Pericardium fibroblast (primary cell): ENCODE results near the gene DHPS. TPM values are rescaled to one million over a fixed set of nuclear protein-coding genes. Genes with fewer than 3 reads are reported as not detected.

Experiments
- total RNA-seq: library from RNA; depleted of rRNA; stranded (reverse); fragments of >200 nt; gene quantifications from 2 replicates; pipeline ENCODE4 v1.2.3, GENCODE V29; 2015

The DHPS gene
- total RNA-seq = 48.9 and 66.1 TPM in 2 replicates

GRCh38 chr19:12681074-12681987 lies at the start of gene DHPS:
Gene DHPS (minus strand): TSS chr19:12681880. CDS start chr19:12681766, 114 bp downstream.

GRCh38 chr19:12723641-12724426 lies 42.2 kb upstream of the DHPS start, which contains the start of gene TNPO2:
Gene TNPO2 (minus strand): TSS chr19:12723932. CDS start chr19:12720977, 2,955 bp downstream.

DNA sequence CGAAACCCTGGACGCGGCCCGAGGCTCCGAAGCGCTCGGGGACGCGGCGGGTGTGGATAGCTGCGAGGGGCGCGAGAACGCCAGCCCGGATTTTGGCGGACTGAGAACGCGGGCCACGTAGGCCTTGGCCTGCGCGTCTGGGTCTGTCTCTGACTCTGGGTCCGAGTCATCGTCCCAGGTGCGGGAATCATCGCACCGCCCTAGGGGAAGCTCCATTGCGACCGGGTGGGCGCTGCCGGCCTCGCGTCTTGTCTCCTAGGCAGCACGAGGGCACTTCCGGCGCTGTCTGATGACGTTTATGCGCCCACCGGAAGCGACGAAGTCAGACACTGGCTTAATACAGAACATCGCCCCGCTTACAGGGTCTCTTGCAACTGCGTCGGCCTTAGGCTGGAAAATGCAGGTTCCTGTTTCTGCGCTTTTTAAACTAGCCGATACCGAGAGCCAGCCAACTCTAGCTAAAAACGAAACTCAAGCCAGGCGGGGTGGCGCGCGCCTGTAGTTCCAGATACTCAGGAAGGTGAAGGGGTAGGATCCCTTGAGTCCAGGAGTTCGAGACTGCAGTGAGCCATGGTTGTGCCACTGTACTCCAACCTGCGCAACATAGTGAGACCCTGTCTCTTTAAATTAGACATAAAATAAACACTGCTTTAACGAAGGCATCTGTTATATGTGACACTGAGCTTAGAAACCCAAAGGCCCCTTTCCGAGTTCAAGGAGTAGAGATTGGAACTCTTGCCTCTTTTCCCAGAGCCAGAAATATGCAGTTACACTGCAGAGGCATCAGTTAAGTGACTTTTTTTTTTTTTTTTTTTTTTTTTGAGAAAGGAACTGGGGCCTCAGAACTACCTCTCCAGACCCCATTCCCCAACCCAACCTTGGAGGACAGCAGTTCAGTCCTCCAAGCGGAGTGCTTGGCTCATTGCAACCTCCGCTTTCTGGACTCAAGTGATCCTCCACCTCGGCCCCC lies 15.0 kb upstream of the DHPS start, which contains the start of gene FBXW9:
TSS of gene FBXW9 (minus strand) at position 266 of the 970 bp plus-strand sequence. CDS start at position 216, 50 bp downstream.

GRCh38 chr19:12687496-12688196 lies 6.0 kb upstream of the DHPS start, which contains the start of gene GNG14:
Gene GNG14 (plus strand): TSS chr19:12687998. CDS start chr19:12688049, 51 bp downstream.

GRCh38 chr19:12666265-12667048 lies 15.2 kb downstream of the DHPS start, which contains the start of the genes MAN2B1 and WDR83:
Gene MAN2B1 (minus strand): TSS chr19:12666742. CDS start chr19:12666701, 41 bp downstream.
Gene WDR83 (plus strand): TSS chr19:12666807. CDS start chr19:12669791, 2,984 bp downstream.

Other genes with a start within 250 kb of the DHPS start
- 0.70 and 1.4 TPM in 2 replicates for gene ZNF443, start 240.9 kb downstream of the DHPS start, total RNA-seq
- 0.68 and 2.8 TPM in 2 replicates for gene ZNF709, start 197.1 kb downstream of the DHPS start, total RNA-seq
- 3.4 and 5.3 TPM in 2 replicates for gene ZNF564, start 130.4 kb downstream of the DHPS start, total RNA-seq
- gene ZNF490, start 71.1 kb downstream of the DHPS start, total RNA-seq = 3.6 and 5.7 TPM in 2 replicates
- 6.7 and 7.7 TPM in 2 replicates for gene ZNF791, start 71.0 kb downstream of the DHPS start, total RNA-seq
- 84.3 and 93.9 TPM in 2 replicates for gene MAN2B1, start 15.1 kb downstream of the DHPS start, total RNA-seq
- gene WDR83, start 15.1 kb downstream of the DHPS start, total RNA-seq = 5.2 and 9.6 TPM in 2 replicates
- gene GNG14, start 6.1 kb upstream of the DHPS start, total RNA-seq = not detected in 2 replicates
- 6.8 and 10.0 TPM in 2 replicates for gene FBXW9, start 14.8 kb upstream of the DHPS start, total RNA-seq
- 19.6 and 32.4 TPM in 2 replicates for gene TNPO2, start 42.1 kb upstream of the DHPS start, total RNA-seq
- 401 and 414 TPM in 2 replicates for gene TRIR, start 52.8 kb upstream of the DHPS start, total RNA-seq
- gene GET3, start 55.6 kb upstream of the DHPS start, total RNA-seq = 56.9 and 70.8 TPM in 2 replicates
- gene BEST2, start 69.9 kb upstream of the DHPS start, total RNA-seq = under 0.01 TPM in 1 of 2 replicates, not detected in the other
- gene HOOK2, start 93.7 kb upstream of the DHPS start, total RNA-seq = 11.7 and 16.1 TPM in 2 replicates
- gene JUNB, start 109.6 kb upstream of the DHPS start, total RNA-seq = 334 and 352 TPM in 2 replicates
- 184 and 198 TPM in 2 replicates for gene PRDX2, start 119.9 kb upstream of the DHPS start, total RNA-seq
- gene THSD8, start 120.2 kb upstream of the DHPS start, total RNA-seq = not detected in 2 replicates
- gene RNASEH2A, start 124.7 kb upstream of the DHPS start, total RNA-seq = 7.7 and 9.2 TPM in 2 replicates
- gene RTBDN, start 152.7 kb upstream of the DHPS start, total RNA-seq = 0.43 TPM in 1 of 2 replicates, not detected in the other
- gene MAST1, start 156.6 kb upstream of the DHPS start, total RNA-seq = 0.12 and 1.0 TPM in 2 replicates
- 42.4 and 52.9 TPM in 2 replicates for gene DNASE2, start 199.6 kb upstream of the DHPS start, total RNA-seq
- not detected in 2 replicates for gene KLF1, start 205.3 kb upstream of the DHPS start, total RNA-seq
- gene GCDH, start 209.3 kb upstream of the DHPS start, total RNA-seq = 21.3 and 30.9 TPM in 2 replicates
- not detected in 2 replicates for gene SYCE2, start 237.4 kb upstream of the DHPS start, total RNA-seq